Neural crest cell (in vitro differentiated cells): ENCODE data around the gene CACNA2D3. TPM values are rescaled to one million over a fixed set of nuclear protein-coding genes. Genes with fewer than 3 reads are reported as not detected.

ENCODE experiments used
- DNase-seq: peaks from one replicate; pipeline ENCODE4 v3.0.0; 2021; ENCODE audit warnings: low read depth, mixed read lengths, low spot score
- H3K27ac Mint-ChIP-seq: one replicate; pipeline ENCODE4 v1.8.0; 2021; ENCODE audit warnings: mild to moderate bottlenecking, mixed read lengths; ENCODE audit not compliant: unreplicated experiment
- H3K27me3 Mint-ChIP-seq: 2 replicates; pipeline ENCODE4 v1.8.0; 2021; ENCODE audit warnings: low read depth, mild to moderate bottlenecking, mixed read lengths
- H3K36me3 Mint-ChIP-seq: 2 replicates; pipeline ENCODE4 v1.8.0; 2021; ENCODE audit warnings: low read depth, mild to moderate bottlenecking, mixed read lengths
- H3K4me1 Mint-ChIP-seq: 2 replicates; pipeline ENCODE4 v1.8.0; 2021; ENCODE audit warnings: mixed read lengths
- H3K4me3 Mint-ChIP-seq: one replicate; pipeline ENCODE4 v1.8.0; 2021; ENCODE audit warnings: mild to moderate bottlenecking, mixed read lengths
- H3K9me3 Mint-ChIP-seq: 2 replicates; pipeline ENCODE4 v1.8.0; 2021; ENCODE audit warnings: mixed read lengths
- total RNA-seq: library from RNA; stranded (reverse); gene quantifications from 2 replicates; pipeline ENCODE4 v1.2.1, GENCODE V29; 2021
- TF ChIP-seq, protein P1 (sequence below): fragments of 200-600 bp; sonication (generic); conservative IDR thresholded peaks from 2 replicates; pipeline ENCODE4 v1.5.0; 2021; ENCODE audit warnings: antibody characterized with exemption, mild to moderate bottlenecking

Gene CACNA2D3
- total RNA-seq, 1 donor from 2014 or later, result 0.82 TPM

DNA sequence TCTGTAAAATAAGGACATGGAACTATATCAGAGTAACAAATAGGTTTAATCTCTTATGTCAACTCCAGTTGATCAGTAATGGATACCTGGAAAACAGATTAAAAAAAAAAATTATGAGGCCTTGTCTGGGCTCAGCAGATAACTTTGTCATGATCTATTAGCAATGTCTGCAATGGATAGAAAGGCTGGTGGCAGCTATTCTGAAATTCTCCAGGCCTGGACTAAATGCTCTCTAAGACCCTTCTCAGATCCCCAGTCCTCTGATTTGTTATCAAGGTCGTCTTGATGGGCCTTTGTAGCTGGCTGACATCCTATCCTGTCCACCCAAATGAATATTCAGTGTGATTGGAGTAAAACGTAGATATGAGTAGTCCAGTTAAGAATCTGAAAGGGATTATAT lies 791.8 kb downstream of the CACNA2D3 start:
- Mint-ChIP-seq H3K4me3 (no peak overlapping the region), H3K9me3 (peaks cover 15% of the 10 kb centered on the region), H3K27me3 (no peaks in the 10 kb centered on the region), H3K27ac (no peak overlapping the region), H3K36me3 (peaks cover 4% of the 10 kb centered on the region), H3K4me1 (no peaks in the 10 kb centered on the region)
- TF ChIP-seq, protein P1, sequence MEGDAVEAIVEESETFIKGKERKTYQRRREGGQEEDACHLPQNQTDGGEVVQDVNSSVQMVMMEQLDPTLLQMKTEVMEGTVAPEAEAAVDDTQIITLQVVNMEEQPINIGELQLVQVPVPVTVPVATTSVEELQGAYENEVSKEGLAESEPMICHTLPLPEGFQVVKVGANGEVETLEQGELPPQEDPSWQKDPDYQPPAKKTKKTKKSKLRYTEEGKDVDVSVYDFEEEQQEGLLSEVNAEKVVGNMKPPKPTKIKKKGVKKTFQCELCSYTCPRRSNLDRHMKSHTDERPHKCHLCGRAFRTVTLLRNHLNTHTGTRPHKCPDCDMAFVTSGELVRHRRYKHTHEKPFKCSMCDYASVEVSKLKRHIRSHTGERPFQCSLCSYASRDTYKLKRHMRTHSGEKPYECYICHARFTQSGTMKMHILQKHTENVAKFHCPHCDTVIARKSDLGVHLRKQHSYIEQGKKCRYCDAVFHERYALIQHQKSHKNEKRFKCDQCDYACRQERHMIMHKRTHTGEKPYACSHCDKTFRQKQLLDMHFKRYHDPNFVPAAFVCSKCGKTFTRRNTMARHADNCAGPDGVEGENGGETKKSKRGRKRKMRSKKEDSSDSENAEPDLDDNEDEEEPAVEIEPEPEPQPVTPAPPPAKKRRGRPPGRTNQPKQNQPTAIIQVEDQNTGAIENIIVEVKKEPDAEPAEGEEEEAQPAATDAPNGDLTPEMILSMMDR, result no peak
- DNase-seq, result no peak

DNA sequence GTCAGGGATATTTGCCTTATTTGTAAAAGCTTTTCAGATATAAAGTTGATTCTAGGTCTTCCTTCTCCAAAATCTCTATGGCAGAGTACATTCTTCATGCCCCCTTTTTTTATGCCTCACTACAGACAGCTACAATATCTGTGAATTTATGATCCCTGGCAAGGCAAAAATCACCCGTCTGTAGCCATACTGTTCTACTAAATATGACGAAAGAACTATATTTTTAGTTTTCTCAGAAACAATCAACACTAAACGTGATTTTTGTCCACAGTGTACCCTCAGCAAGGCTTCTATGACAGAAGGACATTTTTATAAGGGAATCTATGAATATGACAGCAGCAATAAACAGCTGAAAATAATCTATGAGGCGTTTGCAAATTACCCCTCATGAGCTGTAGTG lies 792.8 kb downstream of the CACNA2D3 start:
- Mint-ChIP-seq H3K36me3 (peaks cover 4% of the 10 kb centered on the region), H3K4me1 (no peaks in the 10 kb centered on the region), H3K27ac (no peak overlapping the region), H3K27me3 (no peaks in the 10 kb centered on the region), H3K4me3 (no peak overlapping the region), H3K9me3 (peaks cover 14% of the 10 kb centered on the region)
- no peak for DNase-seq
- TF ChIP-seq, protein P1, result no peak

DNA sequence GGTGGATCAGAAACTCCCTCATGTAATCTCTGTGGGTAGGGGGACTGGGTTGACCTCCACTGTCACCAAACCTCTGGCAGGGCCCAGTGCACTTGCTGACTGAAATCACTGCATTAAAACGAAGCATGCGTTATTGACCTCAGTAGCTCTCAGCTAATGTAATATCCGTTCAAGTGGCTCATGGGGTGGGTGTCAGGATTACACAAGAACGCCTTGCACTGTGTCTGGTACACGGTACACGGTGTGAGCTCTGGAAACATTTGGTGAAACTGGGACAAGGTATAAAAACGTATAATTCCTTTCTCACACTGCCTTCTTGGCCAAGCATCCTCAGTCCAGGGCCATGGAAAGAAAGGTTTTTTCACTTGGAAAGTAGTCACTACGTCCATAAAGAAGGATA lies 793.6 kb downstream of the CACNA2D3 start:
- H3K9me3 Mint-ChIP-seq, result peaks cover 11% of the 10 kb centered on the region
- TF ChIP-seq, protein P1, result no peak
- peaks cover 4% of the 10 kb centered on the region for H3K36me3 Mint-ChIP-seq
- no peak overlapping the region for H3K4me3 Mint-ChIP-seq
- no peaks in the 10 kb centered on the region for H3K4me1 Mint-ChIP-seq
- H3K27ac Mint-ChIP-seq, result no peak overlapping the region
- DNase-seq, result no peak
- no peaks in the 10 kb centered on the region for H3K27me3 Mint-ChIP-seq

DNA sequence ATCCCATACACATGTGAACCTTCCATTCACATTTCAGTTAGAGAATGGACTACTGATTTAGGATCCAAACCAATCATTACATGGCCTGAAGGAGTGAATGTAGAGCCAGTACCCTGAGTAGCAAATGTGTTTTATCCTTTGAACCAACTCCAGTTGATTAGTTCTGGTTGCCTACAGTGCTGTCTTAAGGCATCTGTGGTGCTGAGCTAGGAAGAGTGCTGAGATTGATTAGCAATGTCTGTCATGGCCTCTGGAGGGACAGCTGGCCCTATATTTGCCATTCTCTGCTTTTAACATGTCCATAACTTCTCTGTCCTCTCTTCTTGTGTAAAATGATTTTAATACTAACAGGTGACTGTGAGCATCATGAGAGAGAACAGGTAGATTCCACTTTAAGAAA lies 794.4 kb downstream of the CACNA2D3 start:
- no peak overlapping the region for H3K27ac Mint-ChIP-seq
- no peaks in the 10 kb centered on the region for H3K36me3 Mint-ChIP-seq
- H3K4me1 Mint-ChIP-seq, result no peaks in the 10 kb centered on the region
- H3K27me3 Mint-ChIP-seq, result no peaks in the 10 kb centered on the region
- no peak for DNase-seq
- no peak overlapping the region for H3K4me3 Mint-ChIP-seq
- TF ChIP-seq, protein P1, result no peak
- H3K9me3 Mint-ChIP-seq, result peaks cover 6% of the 10 kb centered on the region

DNA sequence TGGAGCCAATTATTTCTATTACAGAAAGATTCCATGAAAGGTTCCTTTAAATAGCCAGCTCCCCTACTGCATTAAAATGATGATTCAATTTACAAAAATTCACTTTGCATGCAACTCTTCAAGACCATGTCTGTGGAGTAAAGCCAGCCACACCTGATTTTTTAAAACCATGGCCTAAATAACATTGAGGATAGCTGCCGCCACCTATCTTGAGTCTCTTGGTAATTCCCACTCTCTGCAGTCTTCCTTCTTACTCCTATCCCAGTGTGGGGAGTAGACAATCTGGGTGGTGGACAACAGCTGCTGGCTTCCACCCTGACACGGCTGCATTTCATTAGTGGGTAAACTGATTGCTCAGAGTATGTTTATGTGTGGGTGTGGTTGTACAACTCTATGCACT lies 794.8 kb downstream of the CACNA2D3 start:
- Mint-ChIP-seq H3K27me3 (no peaks in the 10 kb centered on the region), H3K27ac (no peak overlapping the region), H3K36me3 (no peaks in the 10 kb centered on the region), H3K9me3 (peaks cover 5% of the 10 kb centered on the region), H3K4me1 (no peaks in the 10 kb centered on the region), H3K4me3 (no peak overlapping the region)
- TF ChIP-seq, protein P1, result no peak
- DNase-seq, result no peak

DNA sequence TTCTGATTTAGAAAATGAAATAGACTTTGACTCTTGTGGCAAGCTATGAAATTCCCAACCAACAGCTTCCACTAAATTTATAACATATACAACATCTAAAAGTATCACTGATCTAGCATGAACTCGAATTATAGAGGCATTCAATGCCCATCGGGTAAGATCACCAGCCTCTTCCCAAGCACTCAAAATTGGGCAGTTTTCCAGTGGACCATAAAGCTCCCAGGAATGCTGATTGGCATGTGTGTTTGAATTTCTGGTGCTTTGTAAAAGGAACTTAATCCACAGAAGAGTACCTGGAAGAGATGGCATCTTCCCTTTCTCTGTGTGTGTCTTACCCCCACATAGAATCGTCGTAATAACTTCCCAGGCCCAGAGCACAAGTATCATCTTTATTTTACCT lies 795.5 kb downstream of the CACNA2D3 start:
- no peak for DNase-seq
- H3K27me3 Mint-ChIP-seq, result no peaks in the 10 kb centered on the region
- peaks cover 5% of the 10 kb centered on the region for H3K9me3 Mint-ChIP-seq
- H3K27ac Mint-ChIP-seq, result no peak overlapping the region
- H3K4me3 Mint-ChIP-seq, result no peak overlapping the region
- TF ChIP-seq, protein P1, result no peak
- H3K36me3 Mint-ChIP-seq, result peaks cover 1% of the 10 kb centered on the region
- peaks cover 2% of the 10 kb centered on the region for H3K4me1 Mint-ChIP-seq
